ACC112 (cell line): ENCODE measurements around the gene VPS26A.

Source experiments
- H2AFZ ChIP-seq: fragments of 200-600 bp; sonication (generic); one replicate; pipeline ENCODE4 v1.6.0; 2017; ENCODE audit warnings: antibody characterized with exemption, low read length; ENCODE audit not compliant: unreplicated experiment
- H3K27ac ChIP-seq: fragments of 200-600 bp; sonication (generic); 2 replicates; pipeline ENCODE4 v1.5.1; 2014; ENCODE audit warnings: low read depth, mild to moderate bottlenecking, antibody characterized with exemption, low read length, moderate library complexity
- H3K27me3 ChIP-seq: fragments of 200-600 bp; sonication (generic); 2 replicates; pipeline ENCODE4 v1.6.1; 2014; ENCODE audit warnings: mild to moderate bottlenecking, antibody characterized with exemption, low read length, moderate library complexity, mixed read lengths; ENCODE audit not compliant: insufficient read depth
- H3K36me3 ChIP-seq: fragments of 200-600 bp; sonication (generic); 2 replicates; pipeline ENCODE4 v1.6.1; 2016; ENCODE audit warnings: mild to moderate bottlenecking, antibody characterized with exemption, low read length, moderate library complexity, mixed read lengths; ENCODE audit not compliant: insufficient read depth
- H3K4me1 ChIP-seq: fragments of 200-600 bp; sonication (generic); one replicate; pipeline ENCODE4 v1.6.1; 2016; ENCODE audit warnings: low read length, mixed read lengths; ENCODE audit not compliant: insufficient read depth, unreplicated experiment, control insufficient read depth
- H3K4me3 ChIP-seq: fragments of 200-600 bp; sonication (generic); 2 replicates; pipeline ENCODE4 v1.5.1; 2014; ENCODE audit warnings: mild to moderate bottlenecking, low read depth, low read length
- H3K79me2 ChIP-seq: fragments of 200-600 bp; sonication (generic); one replicate; pipeline ENCODE4 v1.6.0; 2016; ENCODE audit warnings: low read length; ENCODE audit not compliant: control insufficient read depth, unreplicated experiment, insufficient read depth

Gene VPS26A

DNA sequence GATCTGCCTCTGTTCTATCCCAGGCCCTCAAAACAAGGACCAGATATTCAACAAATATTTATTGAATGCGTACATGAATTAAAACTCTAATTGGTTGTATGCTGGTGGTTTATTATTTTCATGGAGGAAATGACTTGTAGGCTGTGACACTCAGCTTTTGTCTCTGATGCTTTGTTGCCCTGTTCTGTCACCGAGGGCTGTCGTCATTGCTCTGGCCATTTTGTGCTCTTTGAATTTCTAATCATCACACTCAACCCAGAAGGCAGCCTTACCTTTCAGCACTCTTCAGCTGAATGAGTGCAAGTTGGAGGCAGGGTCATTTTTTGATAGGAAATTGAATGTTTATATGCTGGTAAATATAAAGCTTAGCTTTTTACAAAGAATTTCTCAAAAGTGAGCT lies 21.5 kb upstream of the VPS26A start:
- Histone ChIP-seq H3K4me1 (peaks cover 14% of the 10 kb centered on the region), H2AFZ (no peak overlapping the region), H3K79me2 (peaks cover 49% of the 10 kb centered on the region), H3K27me3 (no peaks in the 10 kb centered on the region), H3K36me3 (peaks cover 46% of the 10 kb centered on the region), H3K27ac (peak overlapping the region; percentile 14; the same call in 1 of the 2 replicates), H3K4me3 (no peak overlapping the region)

DNA sequence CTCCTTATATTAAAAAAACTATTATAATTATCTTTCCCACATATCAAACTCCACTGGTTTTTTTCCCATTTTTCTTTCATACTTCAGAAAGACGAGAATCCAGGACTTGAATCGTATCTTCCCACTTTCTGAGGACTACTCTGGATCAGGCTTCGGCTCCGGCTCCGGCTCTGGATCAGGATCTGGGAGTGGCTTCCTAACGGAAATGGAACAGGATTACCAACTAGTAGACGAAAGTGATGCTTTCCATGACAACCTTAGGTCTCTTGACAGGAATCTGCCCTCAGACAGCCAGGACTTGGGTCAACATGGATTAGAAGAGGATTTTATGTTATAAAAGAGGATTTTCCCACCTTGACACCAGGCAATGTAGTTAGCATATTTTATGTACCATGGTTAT lies 20.2 kb upstream of the VPS26A start:
- Histone ChIP-seq H3K79me2 (peaks cover 39% of the 10 kb centered on the region), H3K4me3 (no peak overlapping the region), H3K27me3 (no peaks in the 10 kb centered on the region), H3K36me3 (peaks cover 41% of the 10 kb centered on the region), H3K27ac (no peak overlapping the region), H3K4me1 (peaks cover 14% of the 10 kb centered on the region), H2AFZ (no peak overlapping the region)

DNA sequence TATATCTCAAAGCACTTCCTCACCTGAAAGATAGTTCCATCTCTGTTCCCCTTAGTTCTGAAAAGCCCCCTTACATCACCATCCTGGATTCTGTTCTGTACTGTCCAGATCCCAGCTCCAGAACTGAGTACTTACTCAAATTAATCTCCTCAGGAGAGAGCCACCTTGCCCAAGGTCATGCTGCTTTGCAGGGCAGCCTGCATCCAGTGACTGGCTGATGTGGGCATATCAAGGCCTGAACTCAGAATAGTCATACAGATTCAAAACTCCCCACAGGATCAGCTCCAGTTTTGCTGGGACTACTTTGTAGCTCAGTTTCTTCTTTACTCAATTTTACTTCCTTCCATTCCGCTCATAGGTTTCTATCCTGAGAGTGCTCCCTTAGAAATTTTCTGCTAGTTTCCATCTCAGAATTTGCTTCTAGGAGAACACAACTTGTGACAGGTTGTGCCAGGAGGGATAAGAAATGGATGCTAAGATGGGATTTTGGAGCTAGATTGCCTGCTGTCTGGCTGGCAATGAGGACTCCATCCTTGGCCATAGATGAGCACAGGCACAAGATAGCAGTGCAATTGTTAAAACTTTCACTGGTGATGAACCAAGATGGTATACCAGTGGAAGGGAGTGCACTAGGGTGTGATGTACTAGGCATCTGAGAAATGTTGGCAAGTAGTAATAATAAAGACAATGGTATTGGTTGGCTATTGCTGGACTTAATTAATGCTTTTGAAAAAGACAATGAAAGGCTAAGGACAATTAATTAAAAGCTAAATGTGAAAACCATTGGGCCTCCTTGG lies 18.8 kb upstream of the VPS26A start:
- H3K79me2 ChIP-seq, result peaks cover 29% of the 10 kb centered on the region
- H3K27me3 ChIP-seq, result no peaks in the 10 kb centered on the region
- no peak overlapping the region for H3K27ac ChIP-seq
- peaks cover 34% of the 10 kb centered on the region for H3K36me3 ChIP-seq
- H3K4me3 ChIP-seq, result no peak overlapping the region
- H3K4me1 ChIP-seq, result peaks cover 14% of the 10 kb centered on the region
- H2AFZ ChIP-seq, result no peak overlapping the region

DNA sequence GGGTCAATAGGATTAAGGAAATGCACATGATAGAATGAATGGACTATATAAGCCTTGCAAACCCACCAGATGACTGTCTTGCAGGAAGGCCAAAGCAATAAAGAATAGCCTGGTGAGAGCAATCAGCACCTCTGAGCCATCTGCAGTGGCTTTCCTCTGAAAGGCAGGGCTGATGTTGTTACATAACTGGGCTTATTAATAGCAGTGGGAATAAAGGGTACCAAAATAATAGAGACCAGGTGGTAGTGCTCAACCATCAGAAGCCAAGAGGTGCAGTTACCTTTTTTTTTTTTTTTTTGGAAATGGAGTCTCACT lies 16.8 kb upstream of the VPS26A start:
- H3K27me3 ChIP-seq, result no peaks in the 10 kb centered on the region
- H3K79me2 ChIP-seq, result peaks cover 13% of the 10 kb centered on the region
- no peak overlapping the region for H3K27ac ChIP-seq
- no peak overlapping the region for H2AFZ ChIP-seq
- H3K36me3 ChIP-seq, result peaks cover 25% of the 10 kb centered on the region
- peaks cover 4% of the 10 kb centered on the region for H3K4me1 ChIP-seq
- no peak overlapping the region for H3K4me3 ChIP-seq

DNA sequence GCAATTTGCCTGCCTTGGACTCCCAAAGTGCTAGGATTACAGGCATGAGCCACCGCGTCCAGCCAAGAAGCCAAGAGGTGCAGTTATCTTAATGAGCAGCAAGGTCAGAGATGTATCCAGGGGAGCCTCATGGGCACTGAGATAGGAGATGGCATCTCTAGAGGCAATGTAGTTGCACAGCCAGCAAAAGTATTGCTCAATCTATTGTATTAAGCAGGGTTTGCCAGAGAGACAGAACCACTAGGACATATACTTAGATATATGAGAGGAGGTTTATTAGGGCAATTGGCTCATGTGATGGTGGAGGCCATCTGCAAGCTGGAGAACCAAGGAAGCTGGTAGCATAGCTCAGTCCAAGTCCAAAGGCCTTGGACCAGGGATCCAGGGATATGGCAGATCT lies 16.3 kb upstream of the VPS26A start:
- Histone ChIP-seq H3K27ac (no peak overlapping the region), H3K4me3 (no peak overlapping the region), H3K4me1 (no peaks in the 10 kb centered on the region), H3K79me2 (peaks cover 7% of the 10 kb centered on the region), H2AFZ (no peak overlapping the region), H3K27me3 (no peaks in the 10 kb centered on the region), H3K36me3 (peaks cover 21% of the 10 kb centered on the region)

DNA sequence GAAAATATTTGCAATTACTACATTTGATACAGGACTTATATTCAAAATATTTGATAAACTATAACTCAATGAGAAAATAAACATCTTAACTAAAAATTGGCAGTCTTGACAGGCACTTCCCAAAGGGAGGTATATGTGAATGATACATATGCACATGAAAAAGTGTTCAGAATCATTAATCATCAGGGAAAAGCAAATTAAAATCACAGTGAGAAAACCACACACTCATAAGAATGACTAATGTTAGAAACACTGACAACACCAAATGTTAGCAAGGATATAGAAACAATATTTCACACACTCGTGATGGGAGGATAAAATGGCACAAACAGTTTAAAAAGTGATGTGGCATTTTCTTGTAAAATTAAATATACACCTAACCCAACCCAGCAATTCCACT lies 4.1 kb upstream of the VPS26A start:
- Histone ChIP-seq H2AFZ (no peak overlapping the region), H3K79me2 (peaks cover 9% of the 10 kb centered on the region), H3K27me3 (no peaks in the 10 kb centered on the region), H3K27ac (no peak overlapping the region), H3K4me1 (peaks cover 4% of the 10 kb centered on the region), H3K36me3 (no peaks in the 10 kb centered on the region), H3K4me3 (no peak overlapping the region)

DNA sequence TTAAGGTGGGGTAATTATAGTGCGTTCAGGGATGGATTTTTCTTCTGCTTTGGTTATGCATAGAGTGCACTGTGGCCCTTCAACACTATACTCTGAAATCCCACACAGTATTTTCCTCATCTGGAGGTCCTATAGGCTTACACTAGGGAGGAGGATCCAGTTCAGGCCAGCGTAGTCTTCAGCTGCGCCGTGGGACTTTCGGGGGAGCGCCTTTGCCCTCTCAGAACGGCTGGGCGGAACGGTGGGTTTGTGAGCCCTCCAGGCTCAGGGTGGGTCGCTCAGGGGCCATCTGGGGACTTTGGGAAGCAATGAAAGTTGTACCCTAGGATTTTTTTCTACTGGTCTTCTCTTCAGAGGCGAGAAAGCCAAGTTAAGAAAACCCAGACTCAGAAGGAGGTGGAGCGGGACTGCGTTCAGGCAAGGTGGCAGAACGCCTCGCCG lies 652 bp upstream of the VPS26A start:
- H3K4me1 ChIP-seq, result peaks cover 12% of the 10 kb centered on the region
- peak overlapping the region; percentile 97 for H3K4me3 ChIP-seq
- H3K79me2 ChIP-seq, result peaks cover 40% of the 10 kb centered on the region
- H3K27ac ChIP-seq, result peak overlapping the region; percentile 98
- H3K36me3 ChIP-seq, result no peaks in the 10 kb centered on the region
- H2AFZ ChIP-seq, result peak overlapping the region; percentile 65
- H3K27me3 ChIP-seq, result no peaks in the 10 kb centered on the region

DNA sequence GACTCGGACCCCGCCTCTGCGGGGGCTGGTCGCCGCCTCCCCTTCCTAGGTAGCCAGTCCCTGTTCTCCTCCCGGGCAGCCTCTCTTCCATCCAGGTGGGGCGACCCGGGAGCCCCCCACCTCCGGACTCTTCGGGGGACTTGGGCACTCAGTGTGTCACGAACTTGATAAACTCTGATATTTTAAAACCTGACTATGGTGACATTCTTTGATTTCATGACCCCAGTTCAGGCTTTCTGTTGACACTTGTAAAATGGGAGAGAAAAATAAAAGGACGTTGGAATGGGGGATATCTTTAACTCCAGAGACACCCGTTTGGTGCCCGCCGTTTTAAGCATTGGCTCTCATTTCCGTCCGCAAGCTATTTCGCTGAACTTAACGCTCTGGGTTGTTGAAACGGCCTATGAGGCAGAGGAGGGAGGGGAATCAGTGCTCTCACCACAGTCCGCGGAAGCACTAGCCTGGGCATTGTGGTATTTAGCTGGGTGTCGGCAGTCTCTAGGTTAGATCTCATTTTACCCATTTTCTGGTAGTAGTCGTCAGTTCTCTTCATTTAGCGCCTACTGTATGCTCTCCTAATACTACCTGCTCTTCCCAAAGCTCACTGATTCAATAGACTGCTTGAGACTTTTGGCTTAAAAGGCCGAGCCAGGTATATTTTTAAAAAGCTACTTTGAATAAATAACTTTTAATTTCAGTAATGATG lies 738 bp downstream of the VPS26A start:
- H3K36me3 ChIP-seq, result no peaks in the 10 kb centered on the region
- H3K4me3 ChIP-seq, result peak overlapping the region; percentile 97
- peaks cover 54% of the 10 kb centered on the region for H3K79me2 ChIP-seq
- H3K4me1 ChIP-seq, result peaks cover 16% of the 10 kb centered on the region
- no peaks in the 10 kb centered on the region for H3K27me3 ChIP-seq
- H2AFZ ChIP-seq, result peak overlapping the region; percentile 61
- peak overlapping the region; percentile 98 for H3K27ac ChIP-seq

DNA sequence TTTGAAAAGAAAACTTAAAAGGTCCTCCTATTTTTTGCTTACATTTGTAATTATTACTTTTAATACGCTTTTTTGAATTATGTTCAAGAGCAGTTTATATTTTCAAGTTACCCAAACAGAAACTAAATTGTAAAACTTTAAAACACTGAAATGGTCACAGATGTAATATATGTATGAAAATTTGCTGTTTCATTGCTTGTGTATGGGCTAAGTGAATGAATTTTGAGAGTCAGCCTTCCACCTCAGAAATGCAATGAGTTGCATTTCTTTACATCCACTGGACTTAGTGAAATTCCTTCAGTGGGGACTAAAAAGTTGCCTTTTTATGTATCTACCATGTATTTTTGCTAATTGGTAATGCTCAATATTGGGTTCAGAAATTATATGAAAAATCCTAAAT lies 1.6 kb downstream of the VPS26A start:
- Histone ChIP-seq H3K4me3 (peak overlapping the region; percentile 97), H3K4me1 (peaks cover 25% of the 10 kb centered on the region), H3K27ac (peak overlapping the region; percentile 98), H3K79me2 (peaks cover 62% of the 10 kb centered on the region), H3K27me3 (no peaks in the 10 kb centered on the region), H3K36me3 (no peaks in the 10 kb centered on the region), H2AFZ (no peak overlapping the region)

DNA sequence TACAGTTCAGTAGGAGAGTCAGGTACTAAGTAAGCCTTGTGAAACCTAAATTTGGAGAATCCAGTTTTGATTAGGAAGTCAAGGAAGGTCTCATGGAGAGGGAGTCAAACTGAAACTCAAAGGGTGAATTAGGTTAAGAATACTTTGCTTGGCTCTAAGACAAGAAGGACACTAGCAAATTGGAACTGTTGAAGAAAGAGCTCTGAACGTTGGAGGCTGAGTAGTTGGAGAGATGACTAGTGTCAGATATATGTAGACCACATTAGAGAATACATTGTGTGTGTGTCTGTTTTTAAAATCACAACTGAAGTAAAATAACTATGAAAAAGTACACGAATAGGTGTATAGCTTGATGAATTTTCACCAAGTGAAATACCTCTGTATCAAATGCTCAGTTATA lies 6.3 kb downstream of the VPS26A start:
- Histone ChIP-seq H3K27me3 (no peaks in the 10 kb centered on the region), H3K4me1 (peaks cover 21% of the 10 kb centered on the region), H3K79me2 (peaks cover 80% of the 10 kb centered on the region), H3K27ac (peak overlapping the region; percentile 17; the same call in 1 of the 2 replicates), H2AFZ (no peak overlapping the region), H3K4me3 (no peak overlapping the region), H3K36me3 (peaks cover 12% of the 10 kb centered on the region)

DNA sequence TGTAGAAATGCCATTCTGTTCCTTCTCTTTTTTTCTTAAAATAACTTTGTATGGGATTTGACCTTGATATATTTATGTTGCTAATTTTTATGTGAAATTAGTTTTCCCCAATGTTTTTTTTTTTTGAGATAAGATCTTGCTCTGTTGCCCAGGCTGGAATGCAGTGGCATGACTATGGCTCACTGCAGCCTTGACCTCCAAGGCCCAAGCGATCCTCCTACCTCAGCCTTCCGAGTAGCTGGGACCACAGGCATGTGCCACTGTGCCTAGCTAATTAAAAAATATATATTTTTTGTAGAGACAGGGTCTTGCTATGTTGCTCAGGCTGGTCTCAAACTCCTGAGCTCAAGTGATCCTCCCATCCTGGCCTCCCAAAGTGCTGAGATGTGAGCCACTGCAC lies 16.0 kb downstream of the VPS26A start:
- Histone ChIP-seq H3K27ac (no peak overlapping the region), H3K4me3 (no peak overlapping the region), H2AFZ (no peak overlapping the region), H3K36me3 (peaks cover 4% of the 10 kb centered on the region), H3K27me3 (no peaks in the 10 kb centered on the region), H3K4me1 (no peaks in the 10 kb centered on the region), H3K79me2 (peaks cover 55% of the 10 kb centered on the region)
